Eye (tissue), 1 donor: ENCODE measurements around the gene RGS1.
"Not testable (repeated sequence)": the region's sequence is repeated elsewhere in the genome, so short reads cannot be mapped to it uniquely, and the experiment has no call there.

Experiments used
- DNase-seq: peaks from one replicate; pipeline ENCODE4 v3.0.0-alpha.2; 2015

The RGS1 gene

GRCh38 chr1:192575499-192576189 is at the start of gene RGS1:
RGS1 (plus strand) TSS chr1:192575773; CDS start chr1:192575793, 20 bp downstream.
- no peak for DNase-seq

- DNase-seq = no peak
Observed at GRCh38 chr1:192527111-192527795, 48.3 kb upstream of the RGS1 start.

- no peak for DNase-seq
Observed at GRCh38 chr1:192527950-192528349, 47.6 kb upstream of the RGS1 start.

GRCh38 chr1:192529031-192529755 is 46.4 kb upstream of the RGS1 start:
- no peak for DNase-seq

GRCh38 chr1:192529811-192530210 is 45.8 kb upstream of the RGS1 start:
- DNase-seq = no peak

- no peak for DNase-seq
Observed at GRCh38 chr1:192530254-192530653, 45.3 kb upstream of the RGS1 start.

GRCh38 chr1:192531037-192531703 is 44.4 kb upstream of the RGS1 start:
- not testable (repeated sequence) for DNase-seq

GRCh38 chr1:192534666-192535065 is 40.9 kb upstream of the RGS1 start:
- no peak for DNase-seq

GRCh38 chr1:192535916-192536664 is 39.5 kb upstream of the RGS1 start:
- no peak for DNase-seq

GRCh38 chr1:192538407-192539296 is 36.9 kb upstream of the RGS1 start:
- DNase-seq = peak; percentile 70

GRCh38 chr1:192539297-192540092 is 36.1 kb upstream of the RGS1 start:
- peak; percentile 92 for DNase-seq

- no peak for DNase-seq
Observed at GRCh38 chr1:192543445-192543844, 32.1 kb upstream of the RGS1 start.

GRCh38 chr1:192545896-192546521 is 29.6 kb upstream of the RGS1 start:
- DNase-seq = no peak

- DNase-seq = no peak
Observed at GRCh38 chr1:192546596-192547190, 28.9 kb upstream of the RGS1 start.

- no peak for DNase-seq
Observed at GRCh38 chr1:192547501-192547900, 28.1 kb upstream of the RGS1 start.

- DNase-seq = no peak
Observed at GRCh38 chr1:192549937-192550336, 25.6 kb upstream of the RGS1 start.

- DNase-seq = no peak
Observed at GRCh38 chr1:192550922-192551534, 24.5 kb upstream of the RGS1 start.

- DNase-seq = no peak
Observed at GRCh38 chr1:192552760-192553191, 22.8 kb upstream of the RGS1 start.

- no peak for DNase-seq
Observed at GRCh38 chr1:192553741-192554140, 21.8 kb upstream of the RGS1 start.
